ENCODE results near the gene MACROD2.

The MACROD2 gene

DNA sequence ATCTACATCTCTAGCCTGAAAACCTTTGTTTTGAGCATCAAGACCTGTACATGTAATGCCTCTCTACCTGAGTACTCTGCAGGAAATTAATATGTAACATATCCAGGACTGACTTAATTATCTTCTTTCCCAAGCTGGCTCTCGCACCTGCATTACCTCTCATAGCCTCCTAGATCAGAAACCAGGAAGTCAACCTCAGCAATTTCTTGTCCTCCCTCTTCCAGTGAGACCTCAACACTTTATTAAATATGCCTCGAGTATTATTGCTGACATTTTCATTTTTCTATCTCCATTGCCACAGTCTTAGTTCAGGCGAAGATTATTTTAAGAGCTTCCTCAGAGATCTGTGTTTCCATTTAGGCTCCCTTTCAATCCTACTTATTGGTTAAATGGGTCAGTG is 69.0 kb downstream of the MACROD2 start:
- DNase-seq = no peak

DNA sequence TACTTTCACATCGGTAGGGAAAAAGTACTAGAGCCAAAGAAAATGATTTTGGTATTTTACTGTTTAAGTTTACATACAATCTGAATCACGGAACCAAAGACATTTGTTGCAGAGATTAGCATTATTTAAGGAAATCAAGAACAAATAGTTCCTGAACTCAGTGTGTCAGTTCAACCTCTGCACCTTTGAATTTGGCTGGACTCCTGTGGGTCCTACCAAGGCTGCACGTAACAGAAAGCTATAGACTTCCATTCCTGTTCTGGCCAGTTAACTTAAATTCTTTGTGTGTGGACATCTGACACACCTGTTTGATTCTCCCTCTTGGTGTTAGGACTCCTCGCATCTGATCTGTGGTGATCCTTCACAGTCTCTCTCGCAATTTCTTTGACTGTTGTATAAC is 69.6 kb downstream of the MACROD2 start:
- DNase-seq = no peak

DNA sequence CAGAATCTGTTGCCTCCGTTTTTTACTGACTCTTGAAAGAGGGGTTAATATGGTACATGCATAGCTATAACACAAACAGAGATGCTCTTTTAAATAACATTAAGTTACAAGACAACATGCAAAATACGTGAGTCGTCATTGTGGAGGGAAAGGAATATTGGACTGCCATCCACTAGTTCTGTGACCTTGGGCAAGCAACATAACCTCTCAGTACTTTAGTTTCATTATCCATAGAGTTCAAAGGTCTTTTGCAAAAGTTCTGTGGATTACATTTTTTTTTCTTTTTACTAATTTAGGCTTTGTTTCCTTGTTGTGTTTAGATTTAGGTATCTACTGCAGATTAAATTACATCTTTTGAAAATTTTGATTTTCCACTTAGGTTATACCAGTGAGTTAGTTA is 70.5 kb downstream of the MACROD2 start:
- no peak for DNase-seq

DNA sequence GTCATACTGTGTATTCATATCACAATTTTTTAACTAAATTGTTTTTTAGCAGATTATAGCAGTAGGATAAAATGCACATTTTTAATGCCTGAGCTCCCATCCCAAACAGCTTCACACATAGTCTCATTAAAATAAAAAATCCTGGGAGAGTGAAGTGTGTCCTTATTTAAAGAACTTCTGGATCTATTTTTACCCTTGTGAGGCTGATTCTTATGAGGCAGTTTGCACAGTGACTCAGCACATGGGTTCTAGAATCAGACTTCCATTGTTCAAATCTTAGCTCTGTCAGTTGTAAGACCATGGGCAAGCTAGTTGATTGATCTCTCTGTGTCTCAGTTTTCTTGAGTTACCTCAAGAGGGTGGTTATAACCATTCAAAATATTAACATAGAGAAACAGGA is 72.3 kb downstream of the MACROD2 start:
- no peak for DNase-seq

DNA sequence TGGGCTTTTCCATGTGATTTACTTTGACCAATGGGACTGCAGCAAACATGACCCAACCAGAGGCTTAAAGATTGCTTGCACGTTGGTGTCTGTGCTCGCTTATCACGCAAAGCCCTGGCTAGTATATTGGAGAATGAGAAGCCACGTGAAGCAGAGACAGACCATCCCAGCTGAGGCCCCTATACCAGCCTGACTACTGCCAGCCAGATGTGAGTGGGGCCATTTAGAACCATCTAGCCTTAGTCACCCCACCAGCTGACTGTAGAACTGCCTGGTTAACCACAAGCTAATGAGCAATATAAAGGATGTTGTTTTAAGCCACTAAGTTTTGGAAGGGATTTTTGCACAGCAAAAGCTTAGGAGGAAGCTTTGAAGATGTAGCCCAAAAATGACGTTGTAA is 74.5 kb downstream of the MACROD2 start:
- DNase-seq = no peak

DNA sequence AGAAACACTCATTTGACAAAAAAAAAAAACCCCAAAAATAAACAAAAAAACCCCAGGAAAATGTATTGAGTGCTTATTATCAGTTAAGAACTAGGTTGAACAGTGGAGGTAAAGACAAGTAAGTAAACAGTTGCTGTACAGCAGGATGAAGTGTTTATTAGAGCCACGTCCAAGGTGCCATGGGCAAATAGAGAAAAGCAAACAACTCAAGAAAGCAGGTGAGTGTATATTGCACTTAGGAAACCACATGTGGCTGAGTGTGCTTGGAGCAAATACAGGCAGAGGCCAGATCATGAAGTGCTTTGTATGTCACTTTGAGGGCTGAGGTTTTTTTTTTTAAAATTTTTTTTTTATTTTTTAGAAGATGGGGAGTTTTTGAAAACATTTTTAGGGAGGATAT is 98.3 kb downstream of the MACROD2 start:
- no peak for DNase-seq

DNA sequence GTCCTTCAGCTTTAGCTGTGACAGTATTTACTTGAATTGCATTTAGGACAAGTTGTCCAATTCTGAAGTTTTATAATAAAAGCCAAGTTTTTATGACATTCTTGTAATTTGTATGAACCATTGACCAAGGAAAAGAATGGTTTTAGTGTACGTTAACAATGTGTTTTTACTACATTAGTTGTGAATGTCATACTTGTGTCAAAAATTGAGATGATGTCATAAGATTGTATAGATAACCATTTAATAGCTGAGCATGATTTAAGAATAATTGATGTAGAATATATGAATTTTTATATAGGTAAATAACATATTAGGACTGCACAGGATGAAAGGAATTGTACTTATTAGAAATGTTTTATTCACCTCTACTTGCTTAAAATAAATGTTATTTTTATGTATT is 102.9 kb downstream of the MACROD2 start:
- DNase-seq = no peak

DNA sequence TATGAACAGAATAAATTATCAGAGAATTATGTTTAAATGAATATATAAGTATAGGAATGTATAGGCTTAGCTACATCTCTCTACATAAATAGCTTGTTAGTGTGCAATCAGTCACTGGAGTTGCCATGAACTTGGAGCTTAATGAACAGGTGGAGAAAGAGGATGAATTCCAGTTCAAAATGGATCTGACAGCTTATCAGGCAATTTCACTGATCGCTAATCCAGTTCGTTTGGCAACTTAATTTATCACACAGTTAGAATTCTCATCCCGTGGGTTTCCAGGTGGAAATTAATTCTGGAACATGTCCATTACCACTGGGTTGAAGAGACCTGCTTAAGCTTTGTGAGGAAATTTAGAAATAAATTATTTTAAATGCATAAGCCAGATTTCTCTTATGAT is 118.1 kb downstream of the MACROD2 start:
- no peak for DNase-seq

DNA sequence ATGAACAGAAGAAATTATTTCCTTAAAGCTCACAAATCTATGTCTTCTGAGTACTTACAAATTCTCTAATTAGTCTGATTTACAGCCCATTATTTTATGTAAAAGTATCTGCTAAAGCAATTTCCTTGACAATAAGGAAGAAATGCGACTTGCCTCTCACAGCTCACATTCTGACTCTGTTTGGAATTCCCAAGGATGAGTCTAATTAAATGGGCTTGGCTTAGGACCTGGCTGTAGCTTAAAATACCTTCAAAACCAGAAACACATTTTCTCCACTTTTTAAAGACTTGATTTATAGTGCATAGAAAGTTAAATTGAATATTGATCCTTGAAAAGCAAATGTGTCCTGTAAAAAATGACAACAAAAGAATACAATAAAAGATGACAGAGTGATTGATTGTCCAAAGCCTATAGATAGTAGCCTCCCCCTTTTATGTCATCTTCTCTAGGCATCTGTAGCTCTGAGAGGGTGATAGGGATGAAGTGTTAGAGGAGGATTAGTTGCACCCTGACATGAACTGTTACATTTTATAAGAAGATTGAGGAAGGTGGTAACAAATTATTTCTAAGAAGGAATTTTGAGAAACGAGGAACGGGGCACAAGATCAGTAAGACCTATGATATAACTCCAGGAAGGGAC is 118.9 kb downstream of the MACROD2 start:
- no peak for DNase-seq

GRCh38 chr20:14116037-14116436 is 120.7 kb downstream of the MACROD2 start:
- no peak for DNase-seq

DNA sequence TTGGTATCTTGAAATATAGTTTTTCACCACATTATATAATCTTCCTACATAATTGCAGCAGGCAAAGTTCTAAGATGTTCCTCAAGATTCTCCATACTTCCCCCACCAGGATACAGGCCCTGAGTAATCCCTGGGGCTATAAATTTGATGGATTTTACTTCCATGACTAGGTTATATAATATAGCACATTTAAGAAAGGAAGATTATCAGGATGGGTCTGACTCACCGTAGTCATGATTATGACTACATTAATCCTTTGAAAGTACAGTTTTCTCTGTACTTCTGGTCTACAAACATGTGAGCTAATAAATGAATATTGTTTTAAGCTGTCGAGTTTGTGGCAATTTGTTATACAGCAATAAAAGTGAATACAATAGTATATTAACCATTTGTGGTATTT is 122.5 kb downstream of the MACROD2 start:
- no peak for DNase-seq

GRCh38 chr20:14126856-14127255 is 131.5 kb downstream of the MACROD2 start:
- no peak for DNase-seq

GRCh38 chr20:14127514-14128223 is 132.4 kb downstream of the MACROD2 start:
- no peak for DNase-seq

DNA sequence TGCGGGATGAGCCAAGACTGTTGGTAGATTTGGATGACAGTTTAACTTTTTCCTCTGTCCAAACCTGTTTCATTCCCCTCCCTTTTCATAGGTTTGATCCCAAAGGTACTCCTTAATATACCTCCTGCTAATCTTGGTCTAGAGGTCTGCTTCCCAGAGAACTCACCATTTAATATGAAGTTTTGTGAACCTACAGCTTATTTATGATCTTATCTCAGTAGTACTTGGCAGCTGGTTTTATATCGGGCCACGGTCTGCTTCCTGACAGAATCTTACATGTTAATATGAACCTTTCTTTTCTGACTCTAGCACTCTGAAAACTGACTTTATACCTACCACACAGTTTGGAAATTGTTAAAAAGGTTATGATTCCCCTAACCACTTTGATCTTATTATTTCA is 138.7 kb downstream of the MACROD2 start:
- no peak for DNase-seq

- DNase-seq = no peak
Observed at GRCh38 chr20:14142171-14142570, 146.9 kb downstream of the MACROD2 start.

GRCh38 chr20:14142964-14143627 is 147.8 kb downstream of the MACROD2 start:
- DNase-seq = no peak

GRCh38 chr20:14148042-14148441 is 152.7 kb downstream of the MACROD2 start:
- DNase-seq = no peak

GRCh38 chr20:14155361-14155760 is 160.0 kb downstream of the MACROD2 start:
- DNase-seq = no peak

DNA sequence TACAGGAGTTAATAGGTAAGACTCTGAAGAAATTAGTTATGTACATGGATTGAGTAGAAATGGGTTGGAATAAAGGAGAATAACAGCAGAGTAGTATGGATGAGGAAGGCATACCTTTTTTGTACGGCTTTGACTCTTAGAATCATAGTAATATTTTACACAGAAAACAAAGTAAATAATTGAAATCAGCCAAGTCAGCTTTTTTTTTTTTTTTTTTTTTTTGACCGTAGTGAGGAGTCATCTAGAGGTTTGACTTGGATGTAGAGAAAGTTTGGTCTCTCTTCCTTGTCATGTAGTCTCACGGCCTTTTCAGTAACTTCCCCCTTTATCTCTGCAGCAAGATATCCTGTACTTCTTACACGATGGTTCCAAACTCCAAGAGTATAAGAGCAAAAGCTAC is 183.2 kb downstream of the MACROD2 start:
- no peak for DNase-seq

- no peak for DNase-seq
Observed at GRCh38 chr20:14178952-14179351, 183.6 kb downstream of the MACROD2 start.

DNA sequence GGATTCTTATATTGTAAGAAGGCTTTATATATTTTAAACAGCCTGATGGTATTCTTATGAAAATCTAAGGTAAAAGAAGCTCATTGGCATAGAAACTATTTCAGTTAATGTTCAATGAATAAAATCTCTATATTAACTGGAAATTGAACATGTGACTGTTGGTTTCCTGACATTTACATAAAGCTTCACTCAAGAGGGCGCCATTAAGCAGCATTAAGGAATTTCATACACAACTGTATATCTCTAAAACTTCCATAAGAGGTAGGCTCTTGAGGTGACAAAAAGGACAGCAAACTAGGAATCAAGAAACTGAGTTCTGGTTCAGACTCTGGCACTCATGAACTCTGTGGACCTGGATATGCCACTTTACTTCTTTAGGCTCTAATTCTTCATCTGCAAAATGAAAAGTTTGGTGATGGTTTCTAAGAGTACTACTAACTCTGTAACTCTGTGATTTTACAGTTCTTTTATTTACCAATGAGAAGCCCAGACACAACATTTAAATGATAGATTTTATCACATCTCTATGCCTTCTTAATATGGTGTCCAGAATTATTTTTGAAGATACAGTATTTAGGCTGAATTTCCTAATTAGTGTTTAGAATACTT is 194.6 kb downstream of the MACROD2 start:
- no peak for DNase-seq

- DNase-seq = no peak
Observed at GRCh38 chr20:14191559-14191958, 196.2 kb downstream of the MACROD2 start.

GRCh38 chr20:14193443-14193842 is 198.1 kb downstream of the MACROD2 start:
- no peak for DNase-seq

DNA sequence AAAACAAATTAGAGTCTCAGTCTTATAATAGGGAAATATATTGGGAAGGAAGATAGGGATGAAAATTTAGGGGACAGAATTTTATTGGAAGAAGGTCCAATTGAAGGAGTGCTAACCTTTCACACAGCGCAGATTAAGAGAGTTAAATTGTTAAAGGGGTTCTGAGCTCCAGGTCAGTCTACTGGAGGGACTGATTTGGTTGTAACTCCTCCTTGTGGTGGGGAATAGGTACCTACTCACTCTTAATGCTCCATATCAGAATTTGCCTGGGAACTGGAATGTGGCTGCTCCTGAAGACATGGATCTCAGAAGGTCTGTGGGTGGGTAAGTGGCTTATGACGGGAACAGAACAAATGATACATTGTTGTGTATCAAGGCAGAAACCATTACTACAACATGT is 198.6 kb downstream of the MACROD2 start:
- no peak for DNase-seq
